Neural crest cell (in vitro differentiated cells): ENCODE measurements around the gene MAGEA6. TPM values are rescaled to one million over a fixed set of nuclear protein-coding genes. Genes with fewer than 3 reads are reported as not detected.
"Not testable (repeated sequence)": the region's sequence is repeated elsewhere in the genome, so short reads cannot be mapped to it uniquely, and the experiment has no call there.

Experiments used
- DNase-seq: peaks from one replicate; pipeline ENCODE4 v3.0.0; 2021; ENCODE audit warnings: low read depth, mixed read lengths, low spot score
- H3K27ac Mint-ChIP-seq: one replicate; pipeline ENCODE4 v1.8.0; 2021; ENCODE audit warnings: mild to moderate bottlenecking, mixed read lengths; ENCODE audit not compliant: unreplicated experiment
- H3K27me3 Mint-ChIP-seq: 2 replicates; pipeline ENCODE4 v1.8.0; 2021; ENCODE audit warnings: low read depth, mild to moderate bottlenecking, mixed read lengths
- H3K36me3 Mint-ChIP-seq: 2 replicates; pipeline ENCODE4 v1.8.0; 2021; ENCODE audit warnings: low read depth, mild to moderate bottlenecking, mixed read lengths
- H3K4me1 Mint-ChIP-seq: 2 replicates; pipeline ENCODE4 v1.8.0; 2021; ENCODE audit warnings: mixed read lengths
- H3K4me3 Mint-ChIP-seq: one replicate; pipeline ENCODE4 v1.8.0; 2021; ENCODE audit warnings: mild to moderate bottlenecking, mixed read lengths
- H3K9me3 Mint-ChIP-seq: 2 replicates; pipeline ENCODE4 v1.8.0; 2021; ENCODE audit warnings: mixed read lengths
- total RNA-seq: library from RNA; stranded (reverse); gene quantifications from 2 replicates; pipeline ENCODE4 v1.2.1, GENCODE V29; 2021
- TF ChIP-seq, protein P1 (sequence below): fragments of 200-600 bp; sonication (generic); conservative IDR thresholded peaks from 2 replicates; pipeline ENCODE4 v1.5.0; 2021; ENCODE audit warnings: antibody characterized with exemption, mild to moderate bottlenecking

MAGEA6 gene
- total RNA-seq, 1 donor from 2014 or later: not detected

GRCh38 chrX:152810403-152810802 lies 40.9 kb upstream of the MAGEA6 start:
- H3K27me3 Mint-ChIP-seq: no peaks in the 10 kb centered on the region
- H3K27ac Mint-ChIP-seq: no peak overlapping the region
- H3K4me3 Mint-ChIP-seq: no peak overlapping the region
- H3K4me1 Mint-ChIP-seq: peaks cover 12% of the 10 kb centered on the region
- no peaks in the 10 kb centered on the region for H3K36me3 Mint-ChIP-seq
- DNase-seq: no peak
- peaks cover 2% of the 10 kb centered on the region for H3K9me3 Mint-ChIP-seq
- TF ChIP-seq, protein P1, sequence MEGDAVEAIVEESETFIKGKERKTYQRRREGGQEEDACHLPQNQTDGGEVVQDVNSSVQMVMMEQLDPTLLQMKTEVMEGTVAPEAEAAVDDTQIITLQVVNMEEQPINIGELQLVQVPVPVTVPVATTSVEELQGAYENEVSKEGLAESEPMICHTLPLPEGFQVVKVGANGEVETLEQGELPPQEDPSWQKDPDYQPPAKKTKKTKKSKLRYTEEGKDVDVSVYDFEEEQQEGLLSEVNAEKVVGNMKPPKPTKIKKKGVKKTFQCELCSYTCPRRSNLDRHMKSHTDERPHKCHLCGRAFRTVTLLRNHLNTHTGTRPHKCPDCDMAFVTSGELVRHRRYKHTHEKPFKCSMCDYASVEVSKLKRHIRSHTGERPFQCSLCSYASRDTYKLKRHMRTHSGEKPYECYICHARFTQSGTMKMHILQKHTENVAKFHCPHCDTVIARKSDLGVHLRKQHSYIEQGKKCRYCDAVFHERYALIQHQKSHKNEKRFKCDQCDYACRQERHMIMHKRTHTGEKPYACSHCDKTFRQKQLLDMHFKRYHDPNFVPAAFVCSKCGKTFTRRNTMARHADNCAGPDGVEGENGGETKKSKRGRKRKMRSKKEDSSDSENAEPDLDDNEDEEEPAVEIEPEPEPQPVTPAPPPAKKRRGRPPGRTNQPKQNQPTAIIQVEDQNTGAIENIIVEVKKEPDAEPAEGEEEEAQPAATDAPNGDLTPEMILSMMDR: no peak

- Mint-ChIP-seq H3K27me3 (peaks cover 6% of the 10 kb centered on the region), H3K9me3 (peaks cover 5% of the 10 kb centered on the region), H3K27ac (no peak overlapping the region), H3K36me3 (no peaks in the 10 kb centered on the region), H3K4me1 (peaks cover 12% of the 10 kb centered on the region), H3K4me3 (no peak overlapping the region)
- TF ChIP-seq, protein P1: no peak
- no peak for DNase-seq
Measured at GRCh38 chrX:152806035-152806434, 36.5 kb upstream of the MAGEA6 start.

- Mint-ChIP-seq H3K4me3 (no peak overlapping the region), H3K9me3 (peaks cover 4% of the 10 kb centered on the region), H3K36me3 (no peaks in the 10 kb centered on the region), H3K4me1 (no peaks in the 10 kb centered on the region), H3K27me3 (peaks cover 9% of the 10 kb centered on the region), H3K27ac (no peak overlapping the region)
- TF ChIP-seq, protein P1: no peak
- DNase-seq: no peak
Measured at GRCh38 chrX:152798945-152799344, 29.5 kb upstream of the MAGEA6 start.

DNA sequence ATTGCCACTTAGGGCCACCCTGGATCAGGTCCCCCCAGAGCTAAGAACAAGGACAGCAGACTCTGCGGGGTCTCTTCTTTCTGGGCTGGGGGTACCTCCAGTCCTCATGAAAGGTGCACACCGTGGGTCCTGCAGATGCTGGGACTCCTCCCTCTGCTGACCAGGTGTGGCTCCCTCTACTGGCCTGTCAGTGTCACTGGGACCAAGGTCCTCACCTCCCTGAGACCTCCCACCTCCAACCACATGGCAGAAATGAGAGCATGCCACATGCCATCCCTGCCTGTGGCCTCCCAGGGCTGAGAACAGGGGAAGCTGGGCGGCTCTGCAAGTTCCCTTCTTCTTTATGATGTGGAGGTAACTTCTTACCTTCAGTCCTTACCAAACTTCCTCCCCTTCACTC lies 17.6 kb upstream of the MAGEA6 start:
- H3K27me3 Mint-ChIP-seq, H3K4me3 Mint-ChIP-seq, DNase-seq, H3K4me1 Mint-ChIP-seq, H3K9me3 Mint-ChIP-seq, H3K36me3 Mint-ChIP-seq, H3K27ac Mint-ChIP-seq: not testable (repeated sequence)

GRCh38 chrX:152766562-152766961 lies 2.9 kb downstream of the MAGEA6 start:
- not testable (repeated sequence) for H3K27ac Mint-ChIP-seq, H3K4me1 Mint-ChIP-seq, H3K9me3 Mint-ChIP-seq, H3K36me3 Mint-ChIP-seq, DNase-seq, H3K27me3 Mint-ChIP-seq, H3K4me3 Mint-ChIP-seq

DNA sequence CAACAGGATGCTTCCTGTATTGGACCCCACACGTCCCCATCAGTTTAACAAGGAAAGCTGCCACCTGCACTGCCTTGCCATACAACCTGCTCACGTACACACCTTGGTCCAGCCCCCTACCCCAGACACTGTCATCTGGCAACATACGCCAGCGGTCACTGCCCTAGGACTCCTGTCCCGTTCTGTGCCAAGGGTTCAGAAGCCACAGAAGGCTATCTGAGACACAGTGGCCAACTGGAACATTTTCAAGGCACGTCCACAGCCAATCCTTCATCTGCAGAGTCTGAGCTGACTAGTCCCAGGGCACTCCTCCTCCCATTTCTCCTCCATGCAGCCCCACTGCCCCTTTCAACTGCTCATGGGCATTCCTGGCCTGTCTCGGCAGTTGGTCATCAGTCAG lies 7.9 kb downstream of the MAGEA6 start:
- H3K27me3 Mint-ChIP-seq, H3K4me3 Mint-ChIP-seq, H3K27ac Mint-ChIP-seq, DNase-seq, H3K4me1 Mint-ChIP-seq, H3K9me3 Mint-ChIP-seq, H3K36me3 Mint-ChIP-seq: not testable (repeated sequence)

- not testable (repeated sequence) for H3K9me3 Mint-ChIP-seq, H3K27me3 Mint-ChIP-seq, H3K27ac Mint-ChIP-seq, DNase-seq, H3K4me1 Mint-ChIP-seq, H3K36me3 Mint-ChIP-seq, H3K4me3 Mint-ChIP-seq
Measured at GRCh38 chrX:152759544-152759943, 9.9 kb downstream of the MAGEA6 start.

DNA sequence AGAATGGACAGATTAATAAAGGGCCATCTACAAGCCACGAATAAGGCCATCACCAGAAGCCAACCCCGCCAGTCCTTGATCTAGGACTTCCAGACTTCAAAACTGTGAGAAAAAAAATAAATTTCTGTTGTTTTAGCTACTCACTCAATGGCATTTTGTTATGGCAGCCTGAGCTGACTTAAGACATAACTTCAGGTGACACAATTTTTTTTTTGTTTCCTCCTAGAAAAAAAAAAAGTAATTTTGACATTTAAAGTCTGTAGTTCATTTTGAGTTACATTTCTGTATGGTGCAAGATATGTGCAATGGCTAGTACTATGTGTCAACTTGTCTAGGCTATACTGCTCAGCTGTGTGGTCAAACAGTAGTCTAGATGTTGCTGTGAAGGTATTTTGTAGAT lies 10.6 kb downstream of the MAGEA6 start, which contains the start of gene CSAG3:
TSS of gene CSAG3 (plus strand) at position 301 of the 400 bp plus-strand sequence.
- H3K27me3 Mint-ChIP-seq: not testable (repeated sequence)

DNA sequence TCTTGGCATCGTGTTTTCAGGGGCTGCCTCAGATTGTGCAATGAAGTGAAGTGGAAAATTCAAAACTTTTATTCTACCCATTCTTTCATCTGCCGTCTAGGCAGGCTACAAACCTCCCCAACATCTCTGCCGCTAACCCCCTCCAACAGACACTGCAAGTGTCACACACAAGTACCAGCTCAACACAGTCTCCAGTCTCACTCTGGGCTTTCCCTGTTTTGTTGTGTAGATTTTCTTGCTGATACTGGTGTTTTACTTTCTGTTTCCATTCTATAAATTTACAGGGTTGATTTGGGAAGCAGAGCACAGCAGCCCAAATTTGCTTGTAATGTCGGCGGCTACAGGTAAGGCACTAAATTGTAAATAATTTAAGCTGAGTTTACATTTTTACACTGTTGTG lies 14.6 kb downstream of the MAGEA6 start:
- not testable (repeated sequence) for H3K4me3 Mint-ChIP-seq, H3K27ac Mint-ChIP-seq, H3K36me3 Mint-ChIP-seq, H3K9me3 Mint-ChIP-seq, DNase-seq, H3K27me3 Mint-ChIP-seq, H3K4me1 Mint-ChIP-seq

More for the DNA sequence above, 10.6 kb downstream of the MAGEA6 start, which contains the start of gene CSAG3:
- not testable (repeated sequence) for DNase-seq, H3K4me3 Mint-ChIP-seq, H3K36me3 Mint-ChIP-seq, H3K9me3 Mint-ChIP-seq, H3K27ac Mint-ChIP-seq, H3K4me1 Mint-ChIP-seq

GRCh38 chrX:152753686-152754650 lies 15.5 kb downstream of the MAGEA6 start, which contains the start of gene MAGEA2:
TSS of gene MAGEA2 (minus strand) at chrX:152753842. CDS start at chrX:152751363, 2,479 bp downstream.
- H3K9me3 Mint-ChIP-seq, H3K4me3 Mint-ChIP-seq, H3K4me1 Mint-ChIP-seq, H3K27me3 Mint-ChIP-seq, H3K36me3 Mint-ChIP-seq, DNase-seq, H3K27ac Mint-ChIP-seq: not testable (repeated sequence)
